HepG2 (cell line): ENCODE data around the gene L3MBTL4. TPM values are rescaled to one million over a fixed set of nuclear protein-coding genes. Genes with fewer than 3 reads are reported as not detected.
A peak's percentile ranks its signal among the peaks of the same experiment; 100 is the strongest.

Source experiments
- ATF7 ChIP-seq, 2 experiments: fragments of 450-650 bp in 1 of 2; sonication (generic) in 1 of 2; formaldehyde crosslinking in 1 of 2; IDR thresholded peaks; 2 replicates each; pipeline versions ENCODE4 v1.4.0 to v1.6.1; 2016 to 2020; ENCODE audit warnings: antibody characterized with exemption in 1 of 2, mild to moderate bottlenecking in 1 of 2, missing genetic modification reagents in 1 of 2
- BCL6 ChIP-seq: IDR thresholded peaks from 2 replicates; pipeline ENCODE4 v1.6.1; 2016; ENCODE audit warnings: missing genetic modification reagents, missing compliant biosample characterization
- BRD4 ChIP-seq: sonication (generic); formaldehyde crosslinking; IDR thresholded peaks from 2 replicates; pipeline ENCODE4 v1.4.0; 2020; ENCODE audit warnings: missing genetic modification reagents
- IRF9 ChIP-seq: sonication (generic); formaldehyde crosslinking; IDR thresholded peaks from 2 replicates; pipeline ENCODE4 v1.8.0; 2022; ENCODE audit warnings: missing genetic modification reagents, mild to moderate bottlenecking, borderline replicate concordance
- JARID2 ChIP-seq: sonication (generic); formaldehyde crosslinking; IDR thresholded peaks from 2 replicates; pipeline ENCODE4 v1.8.1; 2023; ENCODE audit warnings: missing genetic modification reagents, inconsistent platforms; ENCODE audit not compliant: insufficient replicate concordance
- JUN ChIP-seq: sonication (generic); formaldehyde crosslinking; IDR thresholded peaks from 2 replicates; pipeline ENCODE4 v1.4.0; 2020; ENCODE audit warnings: mild to moderate bottlenecking, missing genetic modification reagents
- MIXL1 ChIP-seq: IDR thresholded peaks from 2 replicates; pipeline ENCODE4 v1.6.1; 2016
- MYPOP ChIP-seq: sonication (generic); formaldehyde crosslinking; IDR thresholded peaks from 2 replicates; pipeline ENCODE4 v1.8.1; 2023; ENCODE audit warnings: mild to moderate bottlenecking, moderate library complexity, missing genetic modification reagents
- RXRB ChIP-seq: IDR thresholded peaks from 2 replicates; pipeline ENCODE4 v1.6.1; 2016; ENCODE audit warnings: borderline replicate concordance, missing genetic modification reagents, missing compliant biosample characterization
- SOX6 ChIP-seq, 2 experiments: fragments of 450-650 bp in 1 of 2; sonication (generic) in 1 of 2; formaldehyde crosslinking in 1 of 2; IDR thresholded peaks; 2 replicates each; pipeline versions ENCODE4 v1.4.0 to v1.6.1; 2017 to 2020; ENCODE audit warnings: antibody characterized with exemption in 1 of 2, mild to moderate bottlenecking in 1 of 2, missing genetic modification reagents in 1 of 2
- ZMYM2 ChIP-seq: sonication (generic); formaldehyde crosslinking; IDR thresholded peaks from 2 replicates; pipeline ENCODE4 v1.8.0; 2022; ENCODE audit warnings: mild to moderate bottlenecking, missing genetic modification reagents
- ZNF326 ChIP-seq: sonication (generic); formaldehyde crosslinking; IDR thresholded peaks from 2 replicates; pipeline ENCODE4 v1.4.0; 2020; ENCODE audit warnings: missing genetic modification reagents, borderline replicate concordance
- ZNF562 ChIP-seq: sonication (generic); formaldehyde crosslinking; IDR thresholded peaks from 2 replicates; pipeline ENCODE4 v1.8.0; 2022; ENCODE audit warnings: missing genetic modification reagents, borderline replicate concordance
- ZNF674 ChIP-seq: sonication (generic); formaldehyde crosslinking; IDR thresholded peaks from 2 replicates; pipeline ENCODE4 v1.5.0; 2020; ENCODE audit warnings: low read depth, mild to moderate bottlenecking, missing genetic modification reagents
- ZNF710 ChIP-seq: sonication (generic); formaldehyde crosslinking; IDR thresholded peaks from 2 replicates; pipeline ENCODE4 v1.5.0; 2020; ENCODE audit warnings: mild to moderate bottlenecking, missing genetic modification reagents, borderline replicate concordance
- ZNF777 ChIP-seq: sonication (generic); formaldehyde crosslinking; IDR thresholded peaks from 2 replicates; pipeline ENCODE4 v1.4.0; 2020; ENCODE audit warnings: missing genetic modification reagents
- ZNF879 ChIP-seq: sonication (generic); formaldehyde crosslinking; IDR thresholded peaks from 2 replicates; pipeline ENCODE4 v1.8.1; 2023; ENCODE audit warnings: missing genetic modification reagents
- polyA plus RNA-seq, 8 experiments: library from polyadenylated mRNA; depleted of rRNA in 3 of 8; stranded (reverse) in 7 of 8; unstranded in 1 of 8; fragments of >200 nt; fragmentation: Illumina TruSeq in 4 of 8; extraction: Trizol in 4 of 8; gene quantifications; 2 replicates each; pipeline versions ENCODE4 v1.2.1 to v1.2.3, GENCODE V29; 2011 to 2016; ENCODE audit warnings: low read depth in 4 of 8, missing spikeins in 1 of 8, mixed read lengths in 1 of 8; ENCODE audit not compliant: insufficient read depth in 1 of 8
- total RNA-seq, 5 experiments: library from RNA; depleted of rRNA; stranded (reverse); fragments of >200 nt; fragmentation: Illumina TruSeq; extraction: Trizol; gene quantifications; 2 replicates each; pipeline ENCODE4 v1.2.3, GENCODE V29; 2016; ENCODE audit warnings: low read depth in 1 of 5
- TF ChIP-seq, protein P1 (sequence below): sonication (generic); formaldehyde crosslinking; IDR thresholded peaks from 2 replicates; pipeline ENCODE4 v1.9.0; 2021; ENCODE audit warnings: missing genetic modification reagents, borderline replicate concordance
- TF ChIP-seq, protein P2 (sequence below): sonication (generic); formaldehyde crosslinking; IDR thresholded peaks from 2 replicates; pipeline ENCODE4 v1.4.0; 2020; ENCODE audit warnings: missing genetic modification reagents

The L3MBTL4 gene
- total and polyA plus RNA-seq, 2 of the 13 experiments (the other 11 are each of a cell fraction or from before 2014, with no cell fraction given) = 10.8 to 13.3 TPM

GRCh38 chr18:6210349-6211173 is 204.2 kb downstream of the L3MBTL4 start (continued):
- TF ChIP-seq, protein P1, sequence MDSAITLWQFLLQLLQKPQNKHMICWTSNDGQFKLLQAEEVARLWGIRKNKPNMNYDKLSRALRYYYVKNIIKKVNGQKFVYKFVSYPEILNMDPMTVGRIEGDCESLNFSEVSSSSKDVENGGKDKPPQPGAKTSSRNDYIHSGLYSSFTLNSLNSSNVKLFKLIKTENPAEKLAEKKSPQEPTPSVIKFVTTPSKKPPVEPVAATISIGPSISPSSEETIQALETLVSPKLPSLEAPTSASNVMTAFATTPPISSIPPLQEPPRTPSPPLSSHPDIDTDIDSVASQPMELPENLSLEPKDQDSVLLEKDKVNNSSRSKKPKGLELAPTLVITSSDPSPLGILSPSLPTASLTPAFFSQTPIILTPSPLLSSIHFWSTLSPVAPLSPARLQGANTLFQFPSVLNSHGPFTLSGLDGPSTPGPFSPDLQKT (CRISPR knock-in tag) = no peak
- TF ChIP-seq IRF9 (CRISPR knock-in tag) = no peak
- TF ChIP-seq BCL6 (CRISPR knock-in tag) = peak; percentile 80
- TF ChIP-seq MYPOP (CRISPR knock-in tag) = no peak
- TF ChIP-seq ZNF326 (CRISPR knock-in tag) = no peak
- TF ChIP-seq JARID2 (CRISPR knock-in tag) = no peak
- TF ChIP-seq ZNF674 (CRISPR knock-in tag) = no peak
- TF ChIP-seq ZNF710 (CRISPR knock-in tag) = no peak
- TF ChIP-seq ZNF879 = no peak
- TF ChIP-seq SOX6 (IDR thresholded peaks at IDR 0.05) = no peak
- TF ChIP-seq SOX6 (CRISPR knock-in tag; IDR thresholded peaks at IDR 0.05) = peak; percentile 88
- TF ChIP-seq ZMYM2 (CRISPR knock-in tag) = peak; percentile 71; the same call in 1 of the 2 replicates
- TF ChIP-seq JUN (CRISPR knock-in tag) = peak; percentile 73; the same call in 1 of the 2 replicates
- TF ChIP-seq MIXL1 (CRISPR knock-in tag) = peak; percentile 69
- TF ChIP-seq ZNF562 (CRISPR knock-in tag) = no peak
- TF ChIP-seq BRD4 = no peak
- TF ChIP-seq ZNF777 (CRISPR knock-in tag) = no peak
- TF ChIP-seq ATF7 (IDR thresholded peaks at IDR 0.05) = peak; percentile 79
- TF ChIP-seq ATF7 (CRISPR knock-in tag; IDR thresholded peaks at IDR 0.05) = peak; percentile 82; the same call in 1 of the 2 replicates
- TF ChIP-seq, protein P2, sequence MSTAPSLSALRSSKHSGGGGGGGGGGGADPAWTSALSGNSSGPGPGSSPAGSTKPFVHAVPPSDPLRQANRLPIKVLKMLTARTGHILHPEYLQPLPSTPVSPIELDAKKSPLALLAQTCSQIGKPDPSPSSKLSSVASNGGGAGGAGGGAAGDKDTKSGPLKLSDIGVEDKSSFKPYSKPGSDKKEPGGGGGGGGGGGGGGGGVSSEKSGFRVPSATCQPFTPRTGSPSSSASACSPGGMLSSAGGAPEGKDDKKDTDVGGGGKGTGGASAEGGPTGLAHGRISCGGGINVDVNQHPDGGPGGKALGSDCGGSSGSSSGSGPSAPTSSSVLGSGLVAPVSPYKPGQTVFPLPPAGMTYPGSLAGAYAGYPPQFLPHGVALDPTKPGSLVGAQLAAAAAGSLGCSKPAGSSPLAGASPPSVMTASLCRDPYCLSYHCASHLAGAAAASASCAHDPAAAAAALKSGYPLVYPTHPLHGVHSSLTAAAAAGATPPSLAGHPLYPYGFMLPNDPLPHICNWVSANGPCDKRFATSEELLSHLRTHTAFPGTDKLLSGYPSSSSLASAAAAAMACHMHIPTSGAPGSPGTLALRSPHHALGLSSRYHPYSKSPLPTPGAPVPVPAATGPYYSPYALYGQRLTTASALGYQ = 0 out of 2 replicates have a peak, but pooled peaks have one; percentile 41
- TF ChIP-seq RXRB (CRISPR knock-in tag) = peak; percentile 66
